ENCODE measurements around the gene GCK.

The GCK gene

GRCh38 chr7:44145969-44146911 is 43.0 kb downstream of the GCK start:
- peak overlapping the region; percentile 42 for H3K4me3 ChIP-seq (replicated peaks; ENCODE audit: low read depth, low read length)
- DNase-seq (ENCODE audit: low read depth) = peak; percentile 59
- TF ChIP-seq CTCF (IDR thresholded peaks at IDR 0.05; ENCODE audit: low read length, missing control alignments) = no peak

GRCh38 chr7:44145479-44145968 is 43.7 kb downstream of the GCK start:
- H3K4me3 ChIP-seq (replicated peaks; ENCODE audit: low read depth, low read length) = peak overlapping the region; percentile 42
- TF ChIP-seq CTCF (IDR thresholded peaks at IDR 0.05; ENCODE audit: low read length, missing control alignments) = no peak
- no peak for DNase-seq (ENCODE audit: low read depth)

GRCh38 chr7:44144968-44145478 is 44.2 kb downstream of the GCK start:
- H3K4me3 ChIP-seq (replicated peaks; ENCODE audit: low read depth, low read length) = no peak overlapping the region
- no peak for DNase-seq (ENCODE audit: low read depth)
- TF ChIP-seq CTCF (IDR thresholded peaks at IDR 0.05; ENCODE audit: low read length, missing control alignments) = no peak

- H3K4me3 ChIP-seq (replicated peaks; ENCODE audit: low read depth, low read length) = no peak overlapping the region
- DNase-seq (ENCODE audit: low read depth) = no peak
- TF ChIP-seq CTCF (IDR thresholded peaks at IDR 0.05; ENCODE audit: low read length, missing control alignments) = no peak
Observed at GRCh38 chr7:44144426-44144967, 44.7 kb downstream of the GCK start.

- H3K4me3 ChIP-seq (replicated peaks; ENCODE audit: low read depth, low read length) = no peak overlapping the region
- DNase-seq (ENCODE audit: low read depth) = no peak
Observed at GRCh38 chr7:44143646-44144250, 45.5 kb downstream of the GCK start.

GRCh38 chr7:44142028-44142427 is 47.2 kb downstream of the GCK start:
- no peak for TF ChIP-seq CTCF (IDR thresholded peaks at IDR 0.05; ENCODE audit: low read length, missing control alignments)
- H3K4me3 ChIP-seq (replicated peaks; ENCODE audit: low read depth, low read length) = no peak overlapping the region
- no peak for DNase-seq (ENCODE audit: low read depth)

More at GRCh38 chr7:44143646-44144250, 45.5 kb downstream of the GCK start:
- no peak for TF ChIP-seq CTCF (IDR thresholded peaks at IDR 0.05; ENCODE audit: low read length, missing control alignments)
